Activated CD4-positive, alpha-beta T cell treated with anti-CD3 and anti-CD28 coated beads, Interleukin-2, Interleukin-4, amounts not matched to agents 100 ng/mL and 50 ng/mL, durations not matched to agents 16 hours and 8 hours (primary cell): ENCODE data around the gene MYO5C.
"Not testable (repeated sequence)": the region's sequence is repeated elsewhere in the genome, so short reads cannot be mapped to it uniquely, and the experiment has no call there.

Source experiments
- DNase-seq: peaks from one replicate; pipeline ENCODE4 v3.0.0-alpha.2; 2020; ENCODE audit warnings: low spot score

MYO5C gene

GRCh38 chr15:52306270-52306669 is 10.7 kb upstream of the MYO5C start:
- no peak for DNase-seq

- no peak for DNase-seq
Measured at GRCh38 chr15:52303093-52303772, 7.6 kb upstream of the MYO5C start.

GRCh38 chr15:52301265-52301847 is 5.8 kb upstream of the MYO5C start:
- no peak for DNase-seq

GRCh38 chr15:52294881-52295420 is 653 bp downstream of the MYO5C start:
- DNase-seq = no peak

GRCh38 chr15:52292780-52293392 is 2.7 kb downstream of the MYO5C start:
- no peak for DNase-seq

GRCh38 chr15:52291204-52291603 is 4.4 kb downstream of the MYO5C start:
- DNase-seq = no peak

- no peak for DNase-seq
Measured at GRCh38 chr15:52290800-52291199, 4.8 kb downstream of the MYO5C start.

- peak; percentile 21 for DNase-seq
Measured at GRCh38 chr15:52290329-52290728, 5.3 kb downstream of the MYO5C start.

GRCh38 chr15:52289629-52290081 is 5.9 kb downstream of the MYO5C start:
- DNase-seq = no peak

GRCh38 chr15:52288986-52289385 is 6.6 kb downstream of the MYO5C start:
- no peak for DNase-seq

GRCh38 chr15:52288051-52288942 is 7.3 kb downstream of the MYO5C start:
- no peak for DNase-seq

- DNase-seq = no peak
Measured at GRCh38 chr15:52287114-52287513, 8.5 kb downstream of the MYO5C start.

- DNase-seq = not testable (repeated sequence)
Measured at GRCh38 chr15:52285941-52286340, 9.7 kb downstream of the MYO5C start.

GRCh38 chr15:52284164-52284563 is 11.4 kb downstream of the MYO5C start:
- DNase-seq = peak; percentile 27

- no peak for DNase-seq
Measured at GRCh38 chr15:52283281-52283680, 12.3 kb downstream of the MYO5C start.

GRCh38 chr15:52282418-52282817 is 13.2 kb downstream of the MYO5C start:
- no peak for DNase-seq

GRCh38 chr15:52281085-52282035 is 14.2 kb downstream of the MYO5C start:
- DNase-seq = no peak

- DNase-seq = no peak
Measured at GRCh38 chr15:52280326-52281084, 15.1 kb downstream of the MYO5C start.

GRCh38 chr15:52278636-52279367 is 16.8 kb downstream of the MYO5C start:
- no peak for DNase-seq

GRCh38 chr15:52278135-52278534 is 17.5 kb downstream of the MYO5C start:
- DNase-seq = no peak
